Hindlimb muscle (tissue), 1 donor: Measurements from ENCODE around the gene ITFG2. TPM values are rescaled to one million over a fixed set of nuclear protein-coding genes. Genes with fewer than 3 reads are reported as not detected.
"Not testable (repeated sequence)": the region's sequence is repeated elsewhere in the genome, so short reads cannot be mapped to it uniquely, and the experiment has no call there.

ENCODE experiments used
- DNase-seq: peaks from one replicate; pipeline ENCODE4 v3.0.0-alpha.2; 2013
- polyA plus RNA-seq: library from polyadenylated mRNA; unstranded; fragments of 120-200 nt; gene quantifications from one replicate; pipeline ENCODE4 v1.2.1, GENCODE V29; 2013; ENCODE audit not compliant: insufficient read length

ITFG2 gene
- polyA plus RNA-seq, 1 donor: 38.9 TPM

DNA sequence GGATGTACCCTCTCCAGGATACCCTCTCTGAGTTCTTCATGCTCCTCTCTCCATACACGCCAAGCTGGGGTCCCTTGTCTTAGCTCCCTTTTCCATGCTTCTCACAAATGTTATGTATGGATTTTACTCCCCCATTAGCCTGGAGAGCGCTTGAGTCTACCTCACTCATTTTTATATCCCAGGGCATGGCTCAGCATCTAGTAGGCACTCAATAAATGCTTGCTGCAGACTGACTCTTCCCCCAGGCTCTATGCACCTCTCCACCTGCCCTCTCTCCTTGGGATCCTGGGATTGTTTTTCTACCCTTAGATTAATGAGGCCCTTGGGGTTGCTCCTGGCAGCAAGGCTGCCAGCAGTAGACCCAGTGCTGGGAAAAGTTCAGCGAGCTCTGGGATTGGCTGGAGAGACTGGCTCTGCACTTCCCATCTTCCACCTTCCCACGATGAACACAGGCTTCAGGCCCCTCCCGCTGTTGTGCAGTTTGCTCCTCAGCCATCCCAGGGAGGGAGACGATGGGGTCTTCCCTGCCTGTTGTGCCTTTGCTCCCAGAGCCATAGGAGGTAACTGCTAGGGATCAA is 20.2 kb downstream of the ITFG2 start:
- DNase-seq: no peak

DNA sequence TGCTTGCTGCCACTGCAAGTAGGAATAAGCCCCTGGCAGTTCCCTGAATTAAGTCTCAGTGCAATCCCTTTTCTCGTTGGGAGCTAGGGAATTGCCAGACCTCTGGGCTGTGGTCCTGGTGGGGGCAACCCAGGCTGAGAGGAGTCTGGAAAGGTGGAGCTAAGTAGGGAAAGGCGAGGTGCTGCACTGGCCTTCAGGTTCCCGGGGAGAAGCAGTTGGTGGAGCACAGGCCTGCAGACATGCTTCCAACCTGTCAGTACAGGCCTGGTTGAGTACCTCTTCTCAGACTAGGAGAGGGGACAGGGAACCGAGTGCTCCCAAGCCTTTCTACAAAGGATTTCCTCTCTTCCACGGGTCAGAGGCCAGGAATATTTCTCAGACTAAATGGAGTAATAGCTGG is 20.9 kb downstream of the ITFG2 start:
- DNase-seq: no peak

DNA sequence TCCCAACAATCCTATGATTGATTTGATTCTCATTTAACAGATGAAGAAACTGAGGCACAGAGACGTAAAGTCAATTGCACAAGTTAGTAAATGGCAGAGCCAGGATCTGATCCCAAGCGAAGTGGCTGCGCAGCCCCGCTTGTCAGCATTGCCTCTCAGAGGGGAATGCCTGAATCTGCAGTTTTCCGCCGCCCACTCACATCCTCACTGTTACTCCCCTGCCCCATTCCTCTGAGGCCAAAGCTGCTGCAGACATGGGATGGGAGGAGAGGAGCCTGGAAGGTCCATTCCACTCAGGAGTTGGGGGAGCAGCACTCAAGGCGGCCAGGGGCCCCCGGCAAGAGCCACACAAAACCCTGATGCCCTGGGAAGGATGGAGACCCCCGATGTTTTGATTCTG is 21.3 kb downstream of the ITFG2 start:
- DNase-seq: no peak

DNA sequence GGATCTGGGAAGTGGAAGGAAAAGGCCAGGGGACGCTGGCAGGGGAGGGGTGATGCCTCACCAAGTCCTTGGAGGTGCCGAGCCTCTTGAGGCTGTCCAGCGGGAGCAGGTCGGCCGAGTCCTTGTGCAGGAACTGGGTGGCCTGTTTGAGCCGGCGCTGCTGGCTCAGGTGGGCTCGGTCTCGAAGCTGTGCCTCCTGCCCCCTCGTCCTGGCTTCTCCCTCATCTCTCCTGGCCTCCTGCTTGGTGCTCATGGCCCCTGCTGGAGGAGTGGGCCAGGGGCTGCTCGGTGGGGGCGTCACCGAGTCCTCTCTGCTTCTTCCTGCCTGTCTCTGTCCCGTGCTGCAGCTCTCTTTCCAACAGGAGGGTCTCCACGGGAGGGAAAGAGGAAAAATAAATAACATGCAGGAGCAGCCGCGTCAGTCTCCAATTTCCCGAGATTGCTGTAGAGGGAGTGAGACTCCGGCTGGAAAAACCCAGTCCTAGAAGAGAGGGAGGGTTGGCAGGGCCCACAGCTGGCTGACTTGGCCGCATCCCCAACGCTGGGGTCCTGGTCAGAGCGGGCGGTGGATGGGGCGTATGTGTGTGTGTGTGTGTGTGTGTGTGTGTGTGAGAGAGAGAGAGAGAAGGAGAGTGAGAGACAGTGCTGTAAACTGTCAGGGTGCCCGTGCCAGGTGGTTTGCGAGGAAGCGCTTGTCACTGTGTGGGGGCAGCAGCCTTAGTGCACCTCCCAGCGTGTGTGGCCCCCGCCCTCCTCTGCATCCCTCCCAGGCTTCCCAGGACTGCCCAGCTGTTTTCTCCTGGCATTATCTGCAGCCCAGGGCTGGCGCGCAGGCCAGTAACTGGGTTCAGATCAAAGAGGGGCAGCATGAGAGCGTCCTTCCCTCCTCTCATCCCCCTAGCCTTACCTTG is 22.4 kb downstream of the ITFG2 start, which contains the start of gene NRIP2:
Gene NRIP2 (minus strand): TSS at position 455 of the 911 bp plus-strand sequence. CDS start 52 bp downstream, at position 403.
- peak; percentile 79 for DNase-seq

DNA sequence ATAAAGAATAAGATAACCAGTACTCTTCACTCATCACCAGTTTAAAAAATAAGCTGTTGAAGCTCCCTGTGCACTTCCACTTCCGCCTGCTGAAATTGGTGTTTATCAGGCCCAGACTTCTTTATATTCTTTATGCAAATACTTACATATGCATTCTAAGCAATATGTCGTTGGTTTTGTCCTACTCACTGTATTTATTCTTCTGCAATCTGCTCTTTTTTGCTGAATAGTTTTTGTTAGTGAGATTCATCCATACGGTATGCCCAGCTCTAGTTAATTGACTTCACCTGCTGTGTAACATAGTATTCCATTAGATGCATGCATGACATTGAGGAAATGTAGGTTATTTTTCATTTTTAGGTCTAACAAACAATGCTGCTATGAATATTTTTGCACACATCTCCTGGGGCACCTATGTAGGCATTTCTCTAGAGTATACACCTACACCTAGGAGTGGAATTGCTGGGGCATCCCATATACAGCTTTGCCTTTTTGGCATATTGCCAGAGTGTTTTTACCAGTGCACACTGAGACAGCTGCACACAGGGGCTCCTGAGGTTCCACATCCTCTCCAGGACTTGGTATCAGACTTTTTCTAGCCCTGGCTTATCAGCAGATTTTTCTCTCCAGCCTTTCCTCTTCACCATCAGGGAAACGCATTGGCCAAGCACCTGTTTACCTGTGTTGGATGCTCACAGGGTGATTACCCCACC is 23.4 kb downstream of the ITFG2 start:
- DNase-seq: no peak

DNA sequence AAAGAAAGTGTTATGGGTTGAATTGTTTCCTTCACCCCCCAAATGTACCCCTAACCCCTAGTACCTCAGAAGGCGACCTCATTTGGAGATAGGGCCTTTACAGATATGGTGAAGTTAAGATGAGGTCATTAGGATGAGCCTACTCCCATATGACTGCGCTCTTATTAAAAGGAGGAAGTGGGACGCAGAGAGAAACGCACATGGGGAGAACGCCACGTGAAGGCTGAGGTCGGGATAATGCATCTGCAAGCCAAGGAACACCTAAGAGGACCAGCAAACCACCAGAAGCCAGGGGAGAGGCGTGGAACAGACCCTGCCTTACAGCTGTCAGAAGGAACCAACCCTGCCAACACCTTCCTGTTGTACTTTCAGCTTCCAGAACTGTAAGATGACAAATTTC is 24.1 kb downstream of the ITFG2 start:
- DNase-seq: no peak

DNA sequence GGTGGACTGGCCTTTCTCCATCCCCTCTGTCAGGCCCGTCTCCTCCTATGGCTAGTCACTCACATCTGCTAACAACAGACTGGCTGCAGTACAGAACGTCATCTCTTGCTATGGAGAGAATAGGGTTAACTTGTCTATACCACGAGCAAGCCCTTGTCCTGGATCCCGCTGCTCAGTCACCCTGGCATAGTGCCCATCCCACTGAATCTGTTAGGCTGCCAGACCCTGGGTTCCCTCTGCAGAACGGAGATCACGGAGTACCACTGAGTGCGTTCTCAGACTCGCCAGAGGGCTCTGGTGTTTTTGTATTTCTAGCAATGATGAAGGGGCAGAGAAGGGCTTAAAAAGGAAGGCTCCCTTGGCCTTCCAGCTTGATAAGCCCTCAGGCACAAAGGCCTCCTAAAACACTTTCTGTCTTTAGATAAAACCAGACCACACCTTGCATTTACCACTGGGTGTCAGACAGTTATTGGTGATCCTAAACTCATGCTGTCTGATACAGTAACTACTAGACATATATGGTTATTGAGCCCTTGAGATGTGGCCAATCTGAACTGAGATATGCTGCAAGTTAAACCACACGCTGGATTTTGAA is 28.7 kb downstream of the ITFG2 start:
- no peak for DNase-seq

DNA sequence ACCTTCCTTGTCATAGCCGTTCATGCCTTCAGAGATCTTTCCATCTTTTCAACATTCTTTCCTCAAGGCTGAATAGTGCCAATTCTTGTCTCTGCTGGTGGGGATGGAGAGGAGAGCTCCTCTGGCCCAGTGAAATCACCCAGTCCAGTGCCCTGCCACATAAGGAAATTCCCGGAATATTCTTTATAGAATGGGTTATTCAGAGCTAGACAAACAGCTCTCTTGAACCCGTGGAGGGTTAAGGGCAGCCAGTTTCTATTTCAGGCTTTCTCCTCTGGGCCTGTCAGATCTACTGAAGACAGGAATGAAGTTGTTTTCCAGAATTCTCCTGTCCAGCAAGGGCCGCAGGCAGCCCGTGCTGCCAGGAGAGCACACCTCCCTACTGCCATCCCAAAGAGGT is 30.5 kb downstream of the ITFG2 start:
- DNase-seq: no peak

DNA sequence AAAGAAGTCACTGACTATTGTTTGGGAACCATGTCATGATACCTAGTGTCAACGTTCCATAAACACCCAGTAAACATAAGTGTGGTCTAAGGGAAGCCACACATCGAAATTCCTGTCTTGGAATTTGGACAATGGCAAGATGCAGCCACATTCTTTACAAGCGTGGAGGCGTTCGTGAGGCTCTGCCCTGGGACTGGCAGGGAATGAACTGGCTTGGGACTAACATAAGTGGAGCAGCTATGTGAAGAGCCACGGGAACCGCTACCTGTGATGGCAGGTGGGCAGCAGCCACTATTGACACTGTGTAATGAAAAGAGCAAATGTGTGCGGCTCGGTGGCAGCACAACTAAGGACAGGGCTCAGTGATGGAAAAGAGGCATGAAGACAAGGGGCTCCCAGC is 32.3 kb downstream of the ITFG2 start:
- no peak for DNase-seq

DNA sequence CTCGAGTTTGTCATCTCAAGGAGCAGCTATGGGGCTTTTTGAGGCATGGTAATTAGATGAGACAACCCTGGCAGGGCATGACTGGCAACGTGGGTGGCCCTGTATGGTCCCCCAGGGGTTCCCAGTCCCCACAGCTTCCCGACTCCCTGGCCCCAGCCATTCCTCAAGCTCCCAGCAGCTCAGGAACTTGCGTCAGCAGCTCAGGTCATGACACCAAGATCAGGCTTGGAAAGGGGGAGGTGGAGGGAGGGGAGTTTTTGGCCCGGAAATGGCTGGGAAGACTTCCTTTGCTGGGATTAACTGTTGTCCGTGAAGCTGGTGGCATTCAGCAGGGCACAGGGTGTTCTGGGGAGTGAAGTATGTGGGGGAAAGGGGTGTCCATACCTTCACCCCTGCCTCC is 32.8 kb downstream of the ITFG2 start:
- no peak for DNase-seq

DNA sequence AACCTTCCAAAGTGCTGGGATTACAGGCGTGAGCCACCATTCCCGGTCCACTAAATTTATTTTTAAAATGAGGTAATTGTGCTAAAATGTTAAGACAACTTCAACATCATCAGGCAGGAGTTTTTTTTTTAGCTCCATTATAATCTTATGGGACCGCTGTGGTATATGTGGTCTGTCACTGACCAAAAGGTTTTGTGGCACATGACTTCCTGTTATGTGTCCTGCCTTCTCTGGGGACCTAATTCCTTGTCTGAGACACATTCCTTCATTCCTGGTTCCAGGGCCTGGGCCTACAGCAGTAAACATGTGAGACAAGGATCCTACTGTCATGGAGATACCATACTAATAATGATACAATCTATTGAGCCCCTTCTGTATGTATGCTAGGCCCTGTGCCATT is 39.5 kb downstream of the ITFG2 start:
- DNase-seq: no peak

DNA sequence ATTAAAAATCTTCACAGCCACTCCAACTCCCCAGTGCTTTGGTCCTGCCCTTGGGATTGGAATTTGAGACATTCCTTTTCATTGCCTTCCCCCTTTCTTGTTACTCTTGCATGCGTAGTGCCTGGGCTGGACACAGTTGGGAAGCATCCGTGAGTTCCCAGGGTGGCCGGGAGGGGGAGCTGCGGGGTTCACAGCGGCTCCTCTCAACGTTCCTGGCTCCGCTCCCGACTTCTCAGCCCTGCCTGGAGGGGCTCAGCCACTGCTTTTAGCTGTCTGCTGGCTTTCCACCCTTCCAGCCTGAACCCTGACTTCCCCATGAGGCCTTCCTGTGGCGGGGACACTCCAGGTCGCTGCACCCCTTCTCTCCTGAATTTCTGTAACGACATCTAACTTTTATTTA is 41.2 kb downstream of the ITFG2 start:
- peak; percentile 84 for DNase-seq

DNA sequence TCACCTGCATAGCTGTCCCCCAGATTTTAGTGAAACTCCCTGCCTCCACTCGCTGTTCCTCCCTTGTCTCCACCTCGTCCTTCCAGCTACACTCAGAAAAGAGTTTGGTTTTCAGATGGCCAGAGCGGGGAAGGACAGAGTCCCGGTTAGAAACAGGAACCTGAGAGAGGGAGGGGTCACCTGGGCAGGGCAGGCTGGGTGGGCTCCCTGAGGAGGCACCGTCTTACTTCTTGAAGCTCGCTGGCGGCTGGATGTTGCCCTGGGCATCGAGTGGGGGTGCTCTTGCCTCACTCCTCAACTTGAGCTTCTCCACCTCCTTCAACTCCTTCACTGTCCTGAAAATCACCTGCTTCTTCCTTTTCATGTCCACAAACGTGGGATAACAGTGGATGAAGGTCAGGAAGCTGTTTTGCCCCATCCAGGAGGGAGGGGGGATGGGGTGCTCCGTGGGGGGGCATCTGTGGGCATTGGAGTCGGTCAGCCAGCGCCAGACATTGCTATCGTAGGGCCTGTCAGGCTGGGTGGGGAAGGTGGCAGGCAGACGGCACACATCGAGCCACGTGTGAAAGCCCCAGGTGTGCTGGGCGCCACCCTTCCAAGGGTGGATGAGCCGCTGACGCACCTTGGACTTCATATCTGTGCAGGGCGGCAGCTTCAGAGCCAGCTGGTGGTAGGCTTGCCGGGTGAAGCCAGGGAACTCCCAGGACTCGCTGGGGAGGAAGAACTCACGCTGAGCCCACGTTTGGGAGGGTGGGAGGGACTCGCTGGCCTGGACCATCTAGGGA is 42.4 kb downstream of the ITFG2 start:
- no peak for DNase-seq

DNA sequence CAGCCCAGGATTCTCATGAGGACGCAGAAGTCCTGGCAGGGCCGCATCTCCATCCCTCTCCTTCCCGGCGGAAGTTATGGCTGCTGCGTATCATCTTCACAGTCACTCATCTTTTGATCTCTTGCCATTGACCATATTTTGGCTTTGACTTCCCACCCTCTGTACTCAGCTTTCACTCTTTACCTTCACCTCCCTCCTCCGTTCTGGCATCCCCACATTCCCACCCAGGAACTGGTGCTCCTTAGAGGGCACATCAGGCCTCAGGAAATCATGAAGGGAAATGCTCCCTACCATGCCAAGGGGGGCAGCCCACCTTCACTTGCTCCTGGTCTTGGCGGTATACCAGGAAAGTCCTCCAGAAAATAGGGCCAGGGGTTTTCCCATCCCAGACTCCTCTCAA is 43.1 kb downstream of the ITFG2 start:
- DNase-seq: no peak

DNA sequence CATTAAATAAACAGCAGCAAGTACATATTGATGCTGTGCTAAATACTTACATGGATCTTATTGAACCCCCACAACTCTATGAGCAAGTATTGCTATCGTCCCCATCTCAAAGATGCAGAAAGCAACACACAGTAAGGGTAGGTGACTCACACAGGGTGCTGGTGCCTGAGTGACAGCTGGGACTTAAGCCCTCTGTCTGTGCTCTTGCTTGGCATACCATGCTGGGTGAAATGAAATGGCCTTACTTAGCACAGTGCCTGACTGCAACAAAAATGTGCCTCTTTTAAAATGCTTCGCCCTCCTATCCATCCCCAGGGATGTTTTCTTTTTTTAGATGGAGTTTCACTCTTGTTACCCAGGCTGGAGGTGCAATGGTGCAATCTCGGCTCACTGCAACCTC is 43.6 kb downstream of the ITFG2 start:
- no peak for DNase-seq

DNA sequence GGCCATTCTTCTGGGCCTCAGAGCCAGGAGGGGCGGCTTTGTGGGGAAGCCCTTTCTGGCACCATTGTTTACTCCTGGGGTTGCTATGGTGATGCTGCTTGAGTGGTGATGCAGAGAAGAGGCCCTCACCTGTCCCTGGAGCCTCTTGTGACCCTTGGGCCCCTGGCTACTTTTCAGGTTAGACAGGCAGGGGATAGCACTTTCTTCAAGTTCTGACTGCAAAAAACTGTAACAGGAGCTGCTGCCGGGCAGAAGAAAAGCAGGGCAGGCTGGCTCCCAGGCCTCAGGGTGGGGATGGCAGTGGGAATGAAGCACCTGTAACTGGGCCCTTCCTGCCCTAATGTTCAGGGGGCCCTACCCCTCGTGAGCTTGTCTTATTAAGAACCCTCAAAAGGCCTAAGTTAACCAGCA is 44.6 kb downstream of the ITFG2 start, which contains the start of gene TEX52:
Gene TEX52 (minus strand): TSS at position 19 of the 411 bp plus-strand sequence. CDS start 13 bp downstream, at position 6.
- no peak for DNase-seq

DNA sequence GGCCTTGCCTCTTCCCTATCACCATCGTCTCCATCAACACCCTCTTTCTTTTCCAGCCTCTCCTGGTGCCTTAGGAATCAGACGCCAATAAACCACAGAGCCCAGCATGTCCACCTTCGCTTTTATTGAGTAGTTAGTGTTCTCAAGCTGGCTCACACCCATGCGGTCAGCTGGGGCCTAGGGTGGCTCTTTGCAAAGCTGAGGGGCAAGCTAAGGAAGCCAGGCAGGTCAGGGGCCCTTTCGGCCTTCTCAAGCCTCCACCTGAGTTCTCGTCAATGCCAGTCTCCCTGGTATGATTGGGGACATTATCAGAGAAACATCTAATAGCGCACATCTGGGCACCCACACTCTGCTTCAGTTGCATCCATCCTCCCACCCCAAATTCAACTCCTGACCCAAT is 45.1 kb downstream of the ITFG2 start:
- DNase-seq: no peak

DNA sequence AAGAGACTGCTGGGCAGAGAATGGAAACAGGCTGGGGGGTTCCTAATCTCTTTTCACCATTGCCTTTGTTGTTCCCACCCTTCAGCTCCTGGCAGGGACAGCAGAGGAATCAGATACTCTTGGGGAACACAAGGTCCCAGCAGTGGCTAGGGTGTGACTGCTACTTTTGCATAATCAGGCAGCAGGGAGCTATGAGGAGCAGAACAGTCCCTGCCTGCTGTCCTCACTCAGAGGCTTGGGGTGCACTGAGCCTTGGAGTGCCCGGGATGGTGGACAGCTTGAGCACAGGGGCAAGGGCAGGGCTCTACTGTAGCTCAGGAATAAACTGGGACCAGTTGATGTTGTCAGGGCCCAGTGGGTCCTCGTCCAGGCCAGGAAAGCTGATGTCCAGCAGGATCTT is 45.9 kb downstream of the ITFG2 start:
- no peak for DNase-seq

DNA sequence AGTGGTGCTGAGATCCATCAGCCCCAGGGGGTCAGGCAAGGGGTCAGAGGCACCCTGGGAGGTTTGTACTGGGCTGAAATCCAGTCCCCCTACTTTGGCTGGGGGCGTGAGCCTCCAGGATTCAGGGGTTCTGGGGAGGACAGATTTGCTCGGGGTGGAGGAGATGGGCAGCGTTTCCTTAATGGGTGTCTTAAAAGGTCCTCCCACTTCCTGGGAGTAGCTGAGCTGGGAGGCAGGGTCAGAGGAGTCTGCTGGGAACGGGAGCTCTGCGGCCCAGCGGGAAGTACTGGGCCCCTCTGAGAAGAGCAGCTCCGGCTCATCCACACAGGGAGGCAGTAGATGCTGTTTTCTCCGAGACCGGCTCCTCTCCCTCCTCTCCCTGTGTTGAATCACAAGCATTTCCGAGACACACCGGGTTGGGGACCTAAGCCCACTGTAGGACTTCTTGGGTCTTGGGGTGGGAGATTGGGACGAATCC is 46.5 kb downstream of the ITFG2 start:
- no peak for DNase-seq

DNA sequence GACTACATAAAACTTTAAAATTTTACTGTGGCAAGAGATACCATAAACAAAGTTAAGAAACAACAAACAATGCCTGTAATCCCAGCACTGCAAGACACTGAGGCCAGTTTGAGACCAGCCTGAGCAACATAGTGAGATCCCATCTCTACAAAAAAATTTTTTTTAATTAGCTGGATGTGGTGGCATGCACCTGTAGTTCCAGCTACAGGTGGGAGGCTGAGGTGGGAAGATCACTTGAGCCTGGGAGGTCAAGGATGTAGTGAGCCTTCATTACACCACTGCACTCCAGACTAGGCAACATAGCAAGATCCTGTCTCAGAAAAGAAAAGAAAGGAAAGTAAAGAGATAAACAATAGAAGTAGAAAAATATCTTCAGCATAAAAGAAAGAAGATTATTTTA is 47.7 kb downstream of the ITFG2 start:
- no peak for DNase-seq

DNA sequence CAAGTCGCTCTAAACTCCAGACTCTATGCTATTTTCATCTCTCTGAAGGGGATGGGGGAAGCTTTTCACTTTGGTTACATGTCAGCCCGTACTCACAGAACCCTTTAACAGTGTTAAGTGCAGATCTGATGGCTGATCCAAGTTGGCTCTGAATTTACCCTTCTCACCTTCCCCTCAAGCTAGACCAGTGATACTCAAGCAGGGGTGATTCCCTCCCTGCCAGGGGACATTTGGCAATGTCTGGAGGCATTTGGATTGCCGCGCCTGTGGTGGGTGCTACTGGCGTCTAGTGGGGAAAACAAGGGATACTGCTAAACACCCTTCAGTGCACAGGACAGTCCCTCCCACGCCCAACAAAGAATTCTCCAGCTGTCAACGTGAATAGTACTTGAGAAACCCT is 50.4 kb downstream of the ITFG2 start:
- no peak for DNase-seq

DNA sequence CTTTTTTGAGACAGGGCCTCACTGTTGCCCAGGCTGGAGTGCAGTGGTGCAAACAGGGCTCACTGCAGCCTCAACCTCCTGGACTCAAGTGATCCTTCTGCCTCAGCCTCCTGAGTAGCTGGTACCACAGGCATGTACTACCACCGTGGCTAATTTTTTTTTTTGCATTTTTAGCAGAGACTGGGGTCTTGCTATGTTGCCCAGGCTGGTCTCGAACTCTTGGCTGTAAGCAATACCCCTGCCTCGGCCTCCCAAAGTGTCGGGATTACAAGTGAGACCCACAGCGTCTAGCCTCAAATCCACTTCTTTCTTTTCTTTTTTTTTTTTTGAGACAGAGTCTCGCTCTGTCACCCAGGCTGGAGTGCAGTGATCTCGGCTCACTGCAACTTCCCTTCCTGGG is 50.9 kb downstream of the ITFG2 start:
- not testable (repeated sequence) for DNase-seq
